Motor neuron (in vitro differentiated cells): Measurements from ENCODE around the gene RIMS3. TPM values are rescaled to one million over a fixed set of nuclear protein-coding genes. Genes with fewer than 3 reads are reported as not detected.

Experiments used
- ATAC-seq, 8 experiments: fragments of 200-7000 bp; cut with Tn5 transposase; replicated peaks in 6 of 8; 2 replicates each; pipeline ENCODE4 v1.8.0; 2021; ENCODE audit warnings: mild to moderate bottlenecking in 8 of 8, moderate library complexity in 8 of 8
- H3K27ac ChIP-seq, 2 donors: fragments of 250-450 bp; sonication (Bioruptor Pico); 2 replicates each; pipeline ENCODE4 v1.9.0; 2021; ENCODE audit warnings: antibody characterized with exemption in 2 of 2, mild to moderate bottlenecking in 2 of 2, moderate library complexity in 1 of 2
- H3K4me1 ChIP-seq, 2 donors: fragments of 250-450 bp; sonication (Bioruptor Pico); replicated peaks in 1 of 2; 2 replicates each; pipeline ENCODE4 v1.6.1; 2021; ENCODE audit warnings: antibody characterized with exemption in 2 of 2, mild to moderate bottlenecking in 2 of 2, moderate library complexity in 1 of 2
- H3K4me3 ChIP-seq, 5 donors: fragments of 250-450 bp; sonication (Bioruptor Pico); 2 replicates each; pipeline ENCODE4 v1.9.0; 2021; ENCODE audit warnings: antibody characterized with exemption in 5 of 5, mild to moderate bottlenecking in 5 of 5, moderate library complexity in 4 of 5
- WGBS, 10 experiments: fragments of 450-650 bp; shearing (Covaris generic); methylation state at CpG; one replicate each; pipeline ENCODE4 v1.0.0; 2022; 5-methylcytosine and 5-hydroxymethylcytosine counted together
- in situ Hi-C, 9 experiments: fragments of 400-800 bp; cut with MboI; loops; one replicate each; pipeline ENCODE4 v1.15.0; 2021; ENCODE audit warnings: low sequenced_read_pairs in 9 of 9, low pct_unique_long_range_greater_than_20kb in 2 of 9; ENCODE audit not compliant: unreplicated experiment in 9 of 9
- total RNA-seq, 8 experiments: library from RNA; unstranded; fragments of 300-600 nt; gene quantifications; 2 replicates each; pipeline versions ENCODE4 v1.2.3 to v1.2.4, GENCODE V29; 2022

RIMS3 gene
- total RNA-seq, 8 experiments from 2014 or later, result 0.13 to 112 (median 52.3) TPM

DNA sequence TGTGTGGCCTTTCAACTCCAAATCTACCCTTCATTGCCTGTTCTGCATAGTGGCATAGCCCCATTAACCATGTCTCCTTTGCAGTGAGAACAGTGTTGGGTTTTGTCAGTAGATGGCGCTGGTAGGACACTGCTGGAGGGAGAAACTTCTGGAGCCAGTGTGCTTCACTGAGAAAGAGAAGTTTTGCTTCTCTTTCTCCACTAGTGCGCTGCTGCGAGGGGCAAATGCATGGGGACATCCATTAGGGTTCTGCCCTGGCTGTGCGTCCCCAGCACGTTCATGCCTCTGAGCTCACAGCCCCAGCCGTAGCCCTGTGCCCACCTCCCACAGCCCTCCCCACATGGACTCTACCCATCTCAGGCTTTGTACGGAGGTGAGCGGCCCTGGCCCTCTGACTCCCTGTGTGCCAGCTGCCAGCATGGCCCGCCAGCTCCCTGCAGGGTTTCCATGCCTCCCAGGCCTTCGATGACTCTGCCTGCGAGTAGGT lies 53.1 kb downstream of the RIMS3 start:
- Histone ChIP-seq H3K4me3 (no peak overlapping the region), H3K4me1 (no peaks in the 10 kb centered on the region), H3K27ac (no peak overlapping the region)
- in situ Hi-C loops, result loop anchor here in 3 of 9 experiments (10.0 to 25.0 kb wide), 4 partner anchors 150 to 350 kb away; partner anchors contain the start of gene CITED4 (in 1 of the 3)
- peak; percentile 83 to 100 (median 88) for ATAC-seq
- 0 to 70% (median 47%) methylated on average over 1 to 7 of the region's 11 CpGs; no CpG with 5 or more reads in 1 of the 10 experiments for WGBS, 10 experiments

GRCh38 chr1:40610156-40610555 lies 55.3 kb downstream of the RIMS3 start:
- ATAC-seq, result no peak
- WGBS, 10 experiments, result 50 to 88% (median 74%) methylated on average over 2 to 7 of the region's 7 CpGs; no CpG with 5 or more reads in 5 of the 10 experiments
- H3K4me3 ChIP-seq, result no peak overlapping the region
- H3K27ac ChIP-seq, result no peak overlapping the region
- in situ Hi-C loops, result loop anchor here in 3 of 9 experiments (10.0 to 25.0 kb wide), 4 partner anchors 152 to 352 kb away; partner anchors contain the start of gene CITED4 (in 1 of the 3)
- no peaks in the 10 kb centered on the region for H3K4me1 ChIP-seq

DNA sequence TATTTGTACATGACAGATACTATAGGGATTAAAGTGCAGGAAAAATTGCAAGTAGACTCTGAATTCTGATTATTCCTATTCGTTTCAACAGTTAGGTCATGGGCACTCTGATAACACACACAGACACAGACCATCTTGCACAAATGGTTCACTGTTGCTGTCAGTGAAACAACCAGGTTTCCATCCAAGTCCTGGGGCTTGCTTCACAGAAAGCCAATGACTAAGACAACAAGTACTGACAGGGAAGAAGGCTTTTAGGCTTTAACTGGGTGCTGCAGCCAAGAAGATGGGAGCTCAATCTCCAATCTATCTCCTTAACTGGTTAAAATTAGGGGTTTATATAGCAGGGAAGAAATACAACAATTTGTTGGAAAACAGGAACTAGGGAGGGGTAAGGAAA lies 57.6 kb downstream of the RIMS3 start:
- H3K4me1 ChIP-seq, result no peaks in the 10 kb centered on the region
- in situ Hi-C loops, result loop anchor here in 2 of 9 experiments (25.0 kb wide), 3 partner anchors 154 to 354 kb away; partner anchors contain the start of gene CITED4 (in 1 of the 2)
- WGBS, 10 experiments, result 0 to 71% (median 40%) methylated on average over 1 of the region's 1 CpG; no CpG with 5 or more reads in 3 of the 10 experiments
- ATAC-seq, result no peak
- H3K4me3 ChIP-seq, result no peak overlapping the region
- H3K27ac ChIP-seq, result no peak overlapping the region

- WGBS, 10 experiments, result 0 to 100% (median 51%) methylated on average over 1 to 2 of the region's 2 CpGs
- no peaks in the 10 kb centered on the region for H3K4me1 ChIP-seq
Measured at GRCh38 chr1:40606978-40607377, 58.5 kb downstream of the RIMS3 start.

GRCh38 chr1:40606194-40606593 lies 59.3 kb downstream of the RIMS3 start:
- Histone ChIP-seq H3K27ac (no peak overlapping the region), H3K4me3 (no peak overlapping the region), H3K4me1 (no peaks in the 10 kb centered on the region)
- 3 to 88% (median 32%) methylated on average over 1 to 3 of the region's 3 CpGs; no CpG with 5 or more reads in 1 of the 10 experiments for WGBS, 10 experiments
- in situ Hi-C loops, result loop anchor here in 2 of 9 experiments (25.0 kb wide), 3 partner anchors 156 to 356 kb away; partner anchors contain the start of gene CITED4 (in 1 of the 2)
- ATAC-seq, result no peak

More at GRCh38 chr1:40606978-40607377, 58.5 kb downstream of the RIMS3 start:
- in situ Hi-C loops, result loop anchor here in 2 of 9 experiments (25.0 kb wide), 3 partner anchors 155 to 355 kb away; partner anchors contain the start of gene CITED4 (in 1 of the 2)
- H3K4me3 ChIP-seq, result no peak overlapping the region
- H3K27ac ChIP-seq, result no peak overlapping the region
- no peak for ATAC-seq

GRCh38 chr1:40599926-40600325 lies 65.6 kb downstream of the RIMS3 start:
- Histone ChIP-seq H3K4me1 (no peaks in the 10 kb centered on the region), H3K4me3 (no peak overlapping the region), H3K27ac (no peak overlapping the region)
- in situ Hi-C loops, result loop anchor here in 2 of 9 experiments (25.0 kb wide), 3 partner anchors 162 to 362 kb away; partner anchors contain the start of gene CITED4 (in 1 of the 2)
- no peak for ATAC-seq
- 64 to 100% (median 83%) methylated on average over 1 of the region's 1 CpG; no CpG with 5 or more reads in 1 of the 10 experiments for WGBS, 10 experiments

DNA sequence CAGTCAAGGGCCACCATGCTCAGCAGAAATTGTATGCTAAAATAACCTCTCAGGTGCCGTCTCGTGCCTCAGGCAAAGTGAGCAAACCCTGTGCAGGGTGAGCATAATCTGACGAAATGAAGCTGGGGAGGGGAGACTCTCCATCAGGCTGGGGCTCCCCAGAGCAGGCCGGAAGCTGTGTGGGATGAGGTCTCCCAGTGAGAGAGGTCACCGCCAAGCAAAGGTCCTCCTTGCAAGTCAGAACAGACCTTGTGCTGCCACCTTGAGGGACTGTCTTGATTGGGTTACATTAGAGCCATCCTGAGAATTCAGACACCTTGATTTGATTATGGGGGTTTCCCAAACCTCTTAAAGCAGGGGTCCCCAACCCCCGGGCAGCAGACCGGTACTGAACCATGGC lies 69.9 kb downstream of the RIMS3 start:
- H3K4me1 ChIP-seq, result no peaks in the 10 kb centered on the region
- 30 to 82% (median 64%) methylated on average over 1 to 4 of the region's 7 CpGs; no CpG with 5 or more reads in 2 of the 10 experiments for WGBS, 10 experiments

DNA sequence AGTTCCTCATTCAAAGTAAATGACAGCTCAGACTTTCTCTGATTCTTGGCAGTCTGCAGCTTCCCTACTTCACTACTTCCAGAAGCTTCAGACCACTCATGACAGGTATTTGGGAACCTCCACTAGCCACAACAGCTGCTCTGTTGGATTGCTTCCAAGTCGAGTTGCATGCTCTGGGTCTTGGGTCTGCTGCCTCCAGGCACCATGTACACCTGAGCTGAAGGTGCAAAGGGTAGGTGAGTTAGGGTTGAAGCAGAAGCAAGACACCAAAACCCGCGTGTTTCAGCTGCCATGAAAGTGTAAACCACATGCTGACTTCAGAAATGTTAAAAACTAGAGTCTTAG lies 71.3 kb downstream of the RIMS3 start:
- no peak overlapping the region for H3K27ac ChIP-seq
- WGBS, 10 experiments, result 20 to 100% (median 40%) methylated on average over 1 to 3 of the region's 3 CpGs; no CpG with 5 or more reads in 3 of the 10 experiments
- no peak overlapping the region for H3K4me3 ChIP-seq
- H3K4me1 ChIP-seq, result no peaks in the 10 kb centered on the region
- no peak for ATAC-seq
- in situ Hi-C loops, result no loop called here

More for the DNA sequence above, 69.9 kb downstream of the RIMS3 start:
- Histone ChIP-seq H3K27ac (no peak overlapping the region), H3K4me3 (no peak overlapping the region)
- ATAC-seq, result no peak
- in situ Hi-C loops, result no loop called here

DNA sequence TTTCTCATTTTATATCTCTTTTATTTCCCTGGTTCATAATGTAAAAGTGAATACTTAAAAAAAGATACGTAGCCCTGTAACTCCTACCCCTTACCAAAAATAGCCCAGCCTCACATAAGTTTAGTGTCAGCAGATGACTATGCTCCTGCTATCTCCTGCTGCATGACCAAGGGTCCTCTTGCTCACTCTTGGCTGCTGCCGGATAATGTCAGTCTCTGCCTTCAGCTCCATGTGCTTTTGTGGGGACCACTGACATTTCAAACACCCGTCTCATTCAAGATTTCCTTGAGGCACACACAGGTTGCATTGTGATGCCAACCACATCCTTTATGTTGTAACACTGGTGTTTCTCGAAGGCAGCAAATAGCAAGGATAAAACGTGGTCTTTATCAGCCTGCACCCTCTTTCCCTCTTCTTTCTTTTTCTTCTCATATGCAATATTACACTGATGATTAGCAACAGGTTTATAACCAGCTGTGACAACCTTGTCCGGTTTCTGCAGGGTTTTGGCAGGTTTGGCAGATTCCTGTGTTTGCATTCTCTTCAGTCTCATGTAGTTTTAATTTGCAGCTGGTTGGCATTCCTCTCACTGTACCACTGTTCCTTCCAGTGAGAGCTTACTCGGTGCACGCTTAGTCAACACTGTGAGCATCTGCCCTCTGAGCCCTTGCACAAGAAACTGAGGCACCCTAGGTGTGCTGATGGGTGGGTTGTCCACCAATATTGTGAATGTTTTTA lies 71.9 kb downstream of the RIMS3 start:
- in situ Hi-C loops, result no loop called here
- no peak for ATAC-seq
- H3K4me1 ChIP-seq, result no peaks in the 10 kb centered on the region
- no peak overlapping the region for H3K4me3 ChIP-seq
- no peak overlapping the region for H3K27ac ChIP-seq
- 33 to 100% (median 72%) methylated on average over 1 to 7 of the region's 8 CpGs for WGBS, 10 experiments

DNA sequence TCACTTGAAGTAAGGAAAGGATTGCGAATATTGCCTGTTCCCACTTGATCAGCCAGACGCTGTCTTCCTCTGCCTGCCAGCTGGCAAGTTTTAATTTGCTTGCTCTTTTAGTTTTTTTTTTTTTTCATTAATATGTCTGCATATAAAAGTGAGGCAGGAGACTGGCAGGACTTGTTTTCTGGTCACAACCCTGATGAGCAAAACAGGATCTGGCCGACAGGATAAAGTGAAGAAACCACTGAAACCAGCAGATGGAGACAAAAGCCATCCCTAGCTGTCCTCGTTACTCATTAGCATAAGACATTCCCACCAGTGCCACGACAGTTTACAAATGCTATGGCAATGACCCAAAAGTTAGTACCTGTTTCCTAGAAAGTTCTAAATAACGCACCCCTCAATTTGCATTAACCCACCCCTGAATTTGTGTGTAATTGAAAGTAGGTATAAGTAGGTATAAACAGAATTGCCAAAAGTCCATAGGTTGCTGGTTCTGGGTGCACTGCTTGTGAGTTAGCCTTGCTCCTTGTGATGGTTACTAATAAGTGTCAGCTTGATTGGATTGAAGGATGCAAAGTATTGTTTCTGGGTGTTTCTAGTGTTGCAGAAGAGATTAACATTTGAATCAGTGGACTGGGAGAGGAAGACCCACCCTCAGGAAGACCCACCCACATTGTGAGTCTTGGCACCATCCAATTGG lies 73.2 kb downstream of the RIMS3 start:
- 3 to 100% (median 57%) methylated on average over 2 to 6 of the region's 6 CpGs for WGBS, 10 experiments
- Histone ChIP-seq H3K4me3 (no peak overlapping the region), H3K4me1 (no peaks in the 10 kb centered on the region), H3K27ac (no peak overlapping the region)
- in situ Hi-C loops, result no loop called here
- peak in 4 of 8 experiments; percentile 56 to 90 (median 76) for ATAC-seq

GRCh38 chr1:40588586-40588985 lies 76.9 kb downstream of the RIMS3 start:
- no peak for ATAC-seq
- 20 to 90% (median 63%) methylated on average over 1 to 2 of the region's 2 CpGs; no CpG with 5 or more reads in 3 of the 10 experiments for WGBS, 10 experiments
- Histone ChIP-seq H3K4me1 (no peaks in the 10 kb centered on the region), H3K4me3 (no peak overlapping the region), H3K27ac (no peak overlapping the region)
- in situ Hi-C loops, result no loop called here

GRCh38 chr1:40583980-40584379 lies 81.5 kb downstream of the RIMS3 start:
- Histone ChIP-seq H3K4me1 (no peaks in the 10 kb centered on the region), H3K27ac (no peak overlapping the region), H3K4me3 (no peak overlapping the region)
- in situ Hi-C loops, result no loop called here
- no peak for ATAC-seq
- WGBS, 10 experiments, result 0 to 92% (median 62%) methylated on average over 1 to 6 of the region's 6 CpGs; no CpG with 5 or more reads in 2 of the 10 experiments

GRCh38 chr1:40582116-40582515 lies 83.4 kb downstream of the RIMS3 start:
- 67 to 93% (median 83%) methylated on average over 1 to 2 of the region's 2 CpGs; no CpG with 5 or more reads in 4 of the 10 experiments for WGBS, 10 experiments
- Histone ChIP-seq H3K27ac (no peak overlapping the region), H3K4me3 (no peak overlapping the region), H3K4me1 (no peaks in the 10 kb centered on the region)
- in situ Hi-C loops, result no loop called here
- ATAC-seq, result no peak
